Right atrium auricular region (tissue), 2 donors: ENCODE data around the gene SESN2. TPM values are rescaled to one million over a fixed set of nuclear protein-coding genes. Genes with fewer than 3 reads are reported as not detected.

ENCODE experiments used
- DNase-seq: peaks from one replicate; pipeline ENCODE4 v3.0.0-alpha.2; 2019; ENCODE audit warnings: low spot score
- H3K27ac ChIP-seq, 2 donors: fragments of 200-600 bp; sonication (generic); 1 replicate in 1 of 2; 2 replicates in 1 of 2; pipeline ENCODE4 v1.5.1; 2016 to 2019
- H3K27me3 ChIP-seq, 2 donors: fragments of 200-600 bp; sonication (generic); one replicate each; pipeline versions ENCODE4 v1.5.1 to v1.6.0; 2017 to 2019
- H3K36me3 ChIP-seq: fragments of 200-600 bp; sonication (generic); one replicate; pipeline ENCODE4 v1.5.1; 2016
- H3K4me1 ChIP-seq, 2 donors: fragments of 200-600 bp; sonication (generic); one replicate each; pipeline versions ENCODE4 v1.5.1 to v1.6.0; 2017 to 2019
- H3K4me3 ChIP-seq, 2 donors: fragments of 200-600 bp; sonication (generic); 1 replicate in 1 of 2; 2 replicates in 1 of 2; pipeline ENCODE4 v1.5.1; 2017 to 2019; ENCODE audit warnings: mild to moderate bottlenecking in 1 of 2, moderate library complexity in 1 of 2
- H3K9me3 ChIP-seq, 2 donors: fragments of 200-600 bp; sonication (generic); one replicate each; pipeline ENCODE4 v1.5.1; 2019
- CTCF ChIP-seq, 2 donors: fragments of 200-600 bp; sonication (generic); IDR thresholded peaks; one replicate each; pipeline ENCODE4 v1.5.1; 2019; ENCODE audit warnings: antibody characterized with exemption in 2 of 2
- total RNA-seq, 2 donors: library from RNA; depleted of rRNA; stranded (reverse); fragments of >200 nt; gene quantifications; one replicate each; pipeline ENCODE4 v1.1.0, GENCODE V29; 2016

SESN2 gene
- total RNA-seq, 2 donors from 2014 or later: 4.1 to 8.9 TPM

GRCh38 chr1:28265577-28265976 is 6.3 kb downstream of the SESN2 start:
- no peaks in the 10 kb centered on the region for H3K36me3 ChIP-seq
- H3K9me3 ChIP-seq: no peaks in the 10 kb centered on the region
- DNase-seq: no peak
- H3K4me3 ChIP-seq: no peak overlapping the region
- TF ChIP-seq CTCF (IDR thresholded peaks at IDR 0.05): no peak
- no peaks in the 10 kb centered on the region for H3K27me3 ChIP-seq
- no peak overlapping the region for H3K27ac ChIP-seq
- peaks cover 0 to 30% of the 10 kb centered on the region in 2 donors for H3K4me1 ChIP-seq

GRCh38 chr1:28266920-28267322 is 7.6 kb downstream of the SESN2 start:
- peaks cover 0 to 21% of the 10 kb centered on the region in 2 donors for H3K4me1 ChIP-seq
- H3K27ac ChIP-seq: no peak overlapping the region
- no peaks in the 10 kb centered on the region for H3K27me3 ChIP-seq
- DNase-seq: no peak
- no peaks in the 10 kb centered on the region for H3K9me3 ChIP-seq
- no peak overlapping the region for H3K4me3 ChIP-seq
- no peaks in the 10 kb centered on the region for H3K36me3 ChIP-seq
- no peak for TF ChIP-seq CTCF (IDR thresholded peaks at IDR 0.05)

GRCh38 chr1:28267633-28268032 is 8.3 kb downstream of the SESN2 start:
- TF ChIP-seq CTCF (IDR thresholded peaks at IDR 0.05): no peak
- no peak for DNase-seq
- Histone ChIP-seq H3K27ac (no peak overlapping the region), H3K4me1 (peaks cover 0 to 20% of the 10 kb centered on the region in 2 donors), H3K4me3 (no peak overlapping the region), H3K36me3 (peaks cover 4% of the 10 kb centered on the region), H3K27me3 (no peaks in the 10 kb centered on the region), H3K9me3 (no peaks in the 10 kb centered on the region)

GRCh38 chr1:28269529-28269928 is 10.2 kb downstream of the SESN2 start:
- H3K4me1 ChIP-seq: peaks cover 0 to 11% of the 10 kb centered on the region in 2 donors
- peaks cover 23% of the 10 kb centered on the region for H3K36me3 ChIP-seq
- no peak for DNase-seq
- TF ChIP-seq CTCF (IDR thresholded peaks at IDR 0.05): no peak
- H3K9me3 ChIP-seq: no peaks in the 10 kb centered on the region
- H3K27ac ChIP-seq: no peak overlapping the region
- H3K4me3 ChIP-seq: no peak overlapping the region
- H3K27me3 ChIP-seq: no peaks in the 10 kb centered on the region

GRCh38 chr1:28272215-28272852 is 13.0 kb downstream of the SESN2 start:
- H3K27me3 ChIP-seq: no peaks in the 10 kb centered on the region
- peaks cover 44% of the 10 kb centered on the region for H3K36me3 ChIP-seq
- peaks cover 0 to 1% of the 10 kb centered on the region in 2 donors for H3K4me1 ChIP-seq
- no peak overlapping the region for H3K4me3 ChIP-seq
- no peaks in the 10 kb centered on the region for H3K9me3 ChIP-seq
- H3K27ac ChIP-seq: no peak overlapping the region
- no peak for DNase-seq
- no peak for TF ChIP-seq CTCF (IDR thresholded peaks at IDR 0.05)
